HG02840 (cell line): ENCODE data around the gene CLEC16A.

ENCODE experiments used
- ATAC-seq: cut with Tn5 transposase; IDR thresholded peaks from one replicate; pipeline ENCODE4 v1.9.1; 2021; ENCODE audit warnings: mild to moderate bottlenecking, moderate library complexity, moderate number of reproducible peaks; ENCODE audit not compliant: unreplicated experiment, low FRiP score

The CLEC16A gene

GRCh38 chr16:11224894-11225676, 280.7 kb downstream of the CLEC16A start:
- ATAC-seq, result peak; percentile 77

GRCh38 chr16:11225677-11226549, 281.5 kb downstream of the CLEC16A start:
- ATAC-seq, result no peak

GRCh38 chr16:11229432-11229831, 285.1 kb downstream of the CLEC16A start:
- no peak for ATAC-seq

DNA sequence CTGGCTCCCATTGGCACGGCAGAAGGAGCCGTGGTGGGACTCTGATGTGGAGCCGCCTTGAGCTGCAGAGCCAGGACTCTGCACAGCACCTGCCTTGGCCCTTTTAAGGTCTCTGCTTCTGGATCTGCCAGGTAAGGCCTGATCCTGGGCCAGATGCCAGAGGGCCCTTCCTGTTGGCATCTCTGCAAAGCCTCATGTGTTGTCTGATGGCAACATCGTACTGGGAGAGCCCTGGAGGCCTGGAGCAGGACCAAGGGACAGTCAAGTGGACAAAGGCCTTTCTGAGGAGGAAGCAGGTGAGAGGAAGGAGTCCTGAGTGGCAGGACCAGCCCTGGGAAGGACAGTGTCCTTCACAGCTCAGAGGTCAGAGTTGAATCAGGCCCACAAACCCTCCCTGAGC, 285.5 kb downstream of the CLEC16A start:
- no peak for ATAC-seq

DNA sequence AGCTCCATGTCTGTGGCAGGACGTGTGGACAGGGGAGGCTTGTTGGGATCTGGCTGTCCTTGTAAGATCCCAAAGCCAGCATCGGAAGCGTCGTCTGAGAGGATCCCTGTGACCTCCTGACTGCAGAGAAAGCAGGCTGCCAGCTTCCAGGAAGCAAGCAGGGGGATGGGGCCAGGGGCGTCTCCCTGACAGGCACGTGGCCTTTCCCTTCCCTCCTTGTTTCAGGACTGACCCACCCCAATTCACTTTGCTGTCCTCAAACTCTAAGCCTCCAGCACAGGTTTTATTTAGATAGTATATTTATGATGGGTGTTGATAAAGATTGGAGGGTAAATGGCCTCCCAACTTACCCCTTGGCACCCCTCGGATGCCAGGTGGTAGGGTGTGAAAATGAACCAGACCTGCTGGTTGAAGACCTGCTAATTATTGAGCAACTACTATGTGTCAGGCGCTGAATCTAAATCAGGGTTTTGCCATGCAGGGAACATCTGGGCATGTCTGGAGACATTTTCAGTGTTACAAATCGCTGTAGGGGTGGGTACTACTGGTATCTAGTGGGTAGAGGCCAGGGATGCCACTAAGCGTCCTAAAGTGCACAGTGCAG, 287.1 kb downstream of the CLEC16A start:
- ATAC-seq, result no peak
